Glutamatergic neuron (in vitro differentiated cells): Measurements from ENCODE around the gene SURF2. TPM values are rescaled to one million over a fixed set of nuclear protein-coding genes. Genes with fewer than 3 reads are reported as not detected.
A peak's percentile ranks its signal among the peaks of the same experiment; 100 is the strongest.

Source experiments
- DNase-seq: peaks from one replicate; pipeline ENCODE4 v3.0.0; 2022
- H3K27ac Mint-ChIP-seq: one replicate; pipeline ENCODE4 v1.8.0; 2020; ENCODE audit warnings: mild to moderate bottlenecking, mixed read lengths, inconsistent platforms; ENCODE audit not compliant: unreplicated experiment
- H3K27me3 Mint-ChIP-seq: one replicate; pipeline ENCODE4 v1.8.0; 2020; ENCODE audit warnings: mild to moderate bottlenecking, moderate library complexity, mixed read lengths, inconsistent platforms; ENCODE audit not compliant: unreplicated experiment
- H3K36me3 Mint-ChIP-seq: one replicate; pipeline ENCODE4 v1.8.0; 2020; ENCODE audit warnings: mild to moderate bottlenecking, mixed read lengths, inconsistent platforms; ENCODE audit not compliant: unreplicated experiment
- H3K4me1 Mint-ChIP-seq: one replicate; pipeline ENCODE4 v1.8.0; 2020; ENCODE audit warnings: mild to moderate bottlenecking, low read depth, mixed read lengths, inconsistent platforms; ENCODE audit not compliant: unreplicated experiment
- H3K4me3 Mint-ChIP-seq: one replicate; pipeline ENCODE4 v1.8.0; 2020; ENCODE audit warnings: mild to moderate bottlenecking, mixed read lengths, inconsistent platforms; ENCODE audit not compliant: unreplicated experiment
- H3K9me3 Mint-ChIP-seq: one replicate; pipeline ENCODE4 v1.8.0; 2020; ENCODE audit warnings: mild to moderate bottlenecking, moderate library complexity, mixed read lengths, inconsistent platforms; ENCODE audit not compliant: unreplicated experiment
- total RNA-seq: library from RNA; stranded (reverse); fragmentation: NEBNext Ultra II Directional; extraction: Animal tissue kit (Norgen Biotek cat#: 25700); gene quantifications from one replicate; pipeline ENCODE4 v1.2.1, GENCODE V29; 2021; ENCODE audit not compliant: unreplicated experiment
- TF ChIP-seq, protein P1 (sequence below): fragments of 200-600 bp; sonication (generic); IDR thresholded peaks from one replicate; pipeline ENCODE4 v1.5.0; 2021; ENCODE audit not compliant: partially characterized antibody, unreplicated experiment

SURF2 gene
- total RNA-seq, 1 donor from 2014 or later, result 24.0 TPM

DNA sequence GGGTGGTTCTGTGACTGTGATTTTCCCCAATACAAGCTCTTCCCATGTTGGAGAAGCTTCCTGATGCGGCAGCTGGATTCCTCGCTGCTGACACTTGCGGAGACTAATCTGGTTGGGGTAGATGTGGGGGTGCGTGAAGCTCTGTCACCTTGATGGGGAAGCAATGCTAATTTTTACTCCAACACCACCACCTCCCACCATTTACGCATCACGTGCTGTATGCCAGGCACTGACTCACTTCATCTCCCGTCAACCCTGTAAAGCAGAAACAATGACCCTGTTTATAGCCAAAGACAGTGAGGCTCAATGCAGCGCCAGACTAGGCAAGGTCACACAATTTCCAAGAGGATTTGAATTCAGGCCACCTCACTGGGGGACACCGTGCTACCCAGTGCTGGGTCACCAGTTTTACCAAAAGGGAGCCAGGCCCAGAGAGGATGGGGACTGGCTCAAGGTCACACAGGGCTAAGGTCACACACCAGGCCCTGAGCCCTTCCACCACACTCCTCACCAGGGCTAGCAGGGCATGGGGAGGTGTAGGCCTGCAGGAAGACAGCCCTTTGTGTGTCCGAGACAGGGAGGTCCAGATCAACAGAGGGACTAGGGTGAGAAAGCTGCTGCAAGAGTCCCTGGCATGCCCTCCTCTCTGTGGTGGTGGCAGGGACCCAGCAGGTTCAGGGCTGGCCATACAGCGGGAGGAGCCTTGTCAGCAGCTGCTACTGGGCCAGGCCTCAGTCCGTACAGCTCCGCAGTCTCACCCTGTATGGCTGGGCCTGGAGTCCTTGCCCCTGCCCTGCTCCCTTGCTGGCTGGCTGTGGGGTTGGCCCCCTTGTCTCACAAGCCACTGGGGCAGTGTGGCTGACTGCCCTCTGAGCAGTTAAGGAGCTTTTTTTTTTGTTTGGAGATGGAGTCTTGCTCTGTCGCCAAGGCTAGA lies 23.1 kb downstream of the SURF2 start:
- no peak for DNase-seq
- H3K9me3 Mint-ChIP-seq, result peaks cover 3% of the 10 kb centered on the region
- H3K4me1 Mint-ChIP-seq, result no peaks in the 10 kb centered on the region
- TF ChIP-seq, protein P1, sequence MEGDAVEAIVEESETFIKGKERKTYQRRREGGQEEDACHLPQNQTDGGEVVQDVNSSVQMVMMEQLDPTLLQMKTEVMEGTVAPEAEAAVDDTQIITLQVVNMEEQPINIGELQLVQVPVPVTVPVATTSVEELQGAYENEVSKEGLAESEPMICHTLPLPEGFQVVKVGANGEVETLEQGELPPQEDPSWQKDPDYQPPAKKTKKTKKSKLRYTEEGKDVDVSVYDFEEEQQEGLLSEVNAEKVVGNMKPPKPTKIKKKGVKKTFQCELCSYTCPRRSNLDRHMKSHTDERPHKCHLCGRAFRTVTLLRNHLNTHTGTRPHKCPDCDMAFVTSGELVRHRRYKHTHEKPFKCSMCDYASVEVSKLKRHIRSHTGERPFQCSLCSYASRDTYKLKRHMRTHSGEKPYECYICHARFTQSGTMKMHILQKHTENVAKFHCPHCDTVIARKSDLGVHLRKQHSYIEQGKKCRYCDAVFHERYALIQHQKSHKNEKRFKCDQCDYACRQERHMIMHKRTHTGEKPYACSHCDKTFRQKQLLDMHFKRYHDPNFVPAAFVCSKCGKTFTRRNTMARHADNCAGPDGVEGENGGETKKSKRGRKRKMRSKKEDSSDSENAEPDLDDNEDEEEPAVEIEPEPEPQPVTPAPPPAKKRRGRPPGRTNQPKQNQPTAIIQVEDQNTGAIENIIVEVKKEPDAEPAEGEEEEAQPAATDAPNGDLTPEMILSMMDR, result no peak
- no peak overlapping the region for H3K4me3 Mint-ChIP-seq
- peaks cover 3% of the 10 kb centered on the region for H3K27me3 Mint-ChIP-seq
- no peaks in the 10 kb centered on the region for H3K36me3 Mint-ChIP-seq
- peak overlapping the region; percentile 17 for H3K27ac Mint-ChIP-seq

DNA sequence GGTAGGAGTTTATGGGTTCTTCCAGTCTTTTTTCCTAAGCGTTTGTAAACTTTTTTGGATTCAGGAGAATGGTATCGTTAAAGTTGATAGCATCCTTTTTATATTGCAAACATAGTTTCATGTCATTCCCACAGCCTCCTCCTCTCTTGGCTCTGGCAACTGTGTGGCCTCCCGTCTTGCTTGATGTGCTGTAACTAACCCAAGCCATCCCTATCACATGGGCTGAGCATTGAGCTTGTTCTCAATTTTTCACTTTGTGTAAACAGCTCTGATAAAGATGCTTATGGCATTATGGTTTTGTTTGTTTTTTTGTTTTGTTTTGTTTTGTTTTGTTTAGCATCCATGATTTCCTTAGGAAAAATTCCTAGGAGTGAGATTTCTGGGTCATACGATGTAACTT lies 24.4 kb downstream of the SURF2 start:
- no peak overlapping the region for H3K27ac Mint-ChIP-seq
- H3K4me3 Mint-ChIP-seq, result no peak overlapping the region
- H3K4me1 Mint-ChIP-seq, result no peaks in the 10 kb centered on the region
- peaks cover 3% of the 10 kb centered on the region for H3K27me3 Mint-ChIP-seq
- H3K36me3 Mint-ChIP-seq, result no peaks in the 10 kb centered on the region
- TF ChIP-seq, protein P1, result no peak
- DNase-seq, result no peak
- H3K9me3 Mint-ChIP-seq, result no peaks in the 10 kb centered on the region

DNA sequence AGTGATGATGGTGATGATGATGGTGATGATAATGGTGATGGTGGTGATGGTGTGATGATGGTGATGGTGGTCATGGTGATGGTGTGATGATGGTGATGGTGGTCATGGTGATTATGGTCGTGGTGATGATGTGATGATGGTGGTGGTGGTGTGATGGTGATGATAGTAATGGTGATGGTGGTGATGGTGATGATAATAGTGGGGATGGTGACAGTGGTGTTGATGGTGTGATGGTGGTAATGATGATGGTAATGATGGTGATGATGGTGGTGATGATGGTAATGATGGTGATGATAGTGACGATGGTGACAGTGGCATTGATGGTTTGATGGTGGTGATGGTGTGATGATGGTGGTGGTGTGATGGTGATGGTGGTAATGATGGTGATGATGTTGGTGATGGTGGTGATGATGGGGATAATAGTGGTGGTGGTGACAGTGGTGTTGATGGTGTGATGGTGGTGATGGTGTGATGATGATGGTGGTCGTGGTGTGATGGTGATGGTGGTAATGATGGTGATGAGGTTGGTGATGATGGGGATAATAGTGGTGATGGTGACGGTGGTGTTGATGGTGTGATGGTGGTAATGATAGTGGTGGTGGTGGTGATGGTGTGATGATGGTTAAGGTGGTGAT lies 26.3 kb downstream of the SURF2 start:
- TF ChIP-seq, protein P1, result no peak
- Mint-ChIP-seq H3K4me3 (no peak overlapping the region), H3K27ac (no peak overlapping the region), H3K36me3 (no peaks in the 10 kb centered on the region), H3K4me1 (no peaks in the 10 kb centered on the region), H3K27me3 (peaks cover 4% of the 10 kb centered on the region), H3K9me3 (no peaks in the 10 kb centered on the region)
- no peak for DNase-seq

DNA sequence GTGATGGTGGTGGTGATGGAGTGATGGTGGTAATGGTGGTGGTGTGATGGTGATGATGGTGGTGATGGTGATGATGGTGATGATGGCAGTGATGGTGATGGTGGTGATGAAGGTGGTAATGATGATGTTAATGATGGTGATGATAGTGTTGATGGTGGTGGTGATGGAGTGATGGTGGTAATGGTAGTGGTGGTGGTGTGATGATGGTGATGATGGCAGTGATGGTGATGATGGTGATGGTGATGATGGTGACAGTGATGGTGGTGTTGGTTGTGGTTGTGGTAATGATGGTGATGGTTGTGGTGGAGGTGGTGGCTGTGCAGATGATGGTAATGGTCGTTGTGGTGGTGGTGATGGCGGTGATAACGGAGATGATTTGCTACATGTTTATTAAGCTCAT lies 27.1 kb downstream of the SURF2 start:
- Mint-ChIP-seq H3K27ac (no peak overlapping the region), H3K4me3 (no peak overlapping the region), H3K9me3 (no peaks in the 10 kb centered on the region), H3K4me1 (no peaks in the 10 kb centered on the region), H3K36me3 (no peaks in the 10 kb centered on the region), H3K27me3 (peaks cover 2% of the 10 kb centered on the region)
- DNase-seq, result no peak
- TF ChIP-seq, protein P1, result no peak
